Measurements from ENCODE around the gene NOL4L. TPM values are rescaled to one million over a fixed set of nuclear protein-coding genes. Genes with fewer than 3 reads are reported as not detected.

Gene NOL4L
- total and polyA plus RNA-seq, 2 donors (not counting 3 experiments of a cell fraction or from before 2014, with no cell fraction given) = 55.2 to 79.6 TPM

- TF ChIP-seq CTCF (IDR thresholded peaks at IDR 0.05; ENCODE audit: extremely low read depth in 1 of 2, insufficient read depth in 1 of 2, low read depth in 1 of 2, low read length in 2 of 2) = no peak
- no peak for TF ChIP-seq FOS (IDR thresholded peaks at IDR 0.05; ENCODE audit: borderline replicate concordance, insufficient read depth, low read length)
- TF ChIP-seq POLR2AphosphoS5 (IDR thresholded peaks at IDR 0.05; ENCODE audit: insufficient read depth, low read depth, low read length) = no peak
- TF ChIP-seq MYC (IDR thresholded peaks at IDR 0.05; ENCODE audit: low read depth, low read length) = no peak
- TF ChIP-seq JUN (IDR thresholded peaks at IDR 0.05; ENCODE audit: borderline replicate concordance, insufficient read depth, insufficient read length, low read depth) = no peak
- TF ChIP-seq MAX (IDR thresholded peaks at IDR 0.05; ENCODE audit: insufficient read depth, insufficient read length) = no peak
- no peak for TF ChIP-seq EZH2 (IDR thresholded peaks at IDR 0.05; ENCODE audit: borderline replicate concordance, low read depth, low read length, severe bottlenecking)
- TF ChIP-seq POLR2A (IDR thresholded peaks at IDR 0.05; ENCODE audit: low read depth, low read length) = no peak
- TF ChIP-seq GATA2 (IDR thresholded peaks at IDR 0.05; ENCODE audit: insufficient read depth, insufficient read length, low read depth, low read length) = no peak
- POLR2A ChIA-PET = no interaction called here
- Histone ChIP-seq H4K20me1 (replicated peaks; ENCODE audit: control insufficient read depth, extremely low read depth, insufficient read depth, low read length) (no peaks in the 10 kb centered on the region), H3K9me3 (replicated peaks; ENCODE audit: control insufficient read depth, insufficient read depth, low read length) (no peaks in the 10 kb centered on the region), H3K4me3 (replicated peaks in 1 of 3; ENCODE audit: insufficient read depth in 1 of 3, low read depth in 1 of 3, low read length in 3 of 3) (no peak overlapping the region), H3K27me3 (ENCODE audit: control insufficient read depth in 2 of 2, insufficient read depth in 2 of 2, low read length in 2 of 2) (no peaks in the 10 kb centered on the region), H3K9me1 (replicated peaks; ENCODE audit: control insufficient read depth, extremely low read depth, insufficient read depth, low read length) (no peaks in the 10 kb centered on the region), H3K36me3 (ENCODE audit: control insufficient read depth in 2 of 2, extremely low read depth in 1 of 2, insufficient read depth in 2 of 2, low read length in 2 of 2) (peaks cover 25 to 29% of the 10 kb centered on the region in 2 experiments), H3K9ac (replicated peaks; ENCODE audit: extremely low read depth, insufficient read depth, low read length) (no peak overlapping the region), H3K4me1 (ENCODE audit: control insufficient read depth, extremely low read depth, insufficient read depth, low read length) (peaks cover 32% of the 10 kb centered on the region), H3K4me2 (ENCODE audit: insufficient read depth, low read length) (no peak overlapping the region), H3K79me2 (ENCODE audit: control insufficient read depth, insufficient read depth, low read length) (peaks cover 26% of the 10 kb centered on the region), H3K27ac (ENCODE audit: insufficient read depth, low read depth, low read length) (no peak overlapping the region), H2AFZ (ENCODE audit: low read depth, low read length) (no peak overlapping the region)
- no peak for DNase-seq (ENCODE audit: low read depth, low spot score)
- BruUV-seq (replicated peaks) = no TSS peak
- CTCF ChIA-PET = no interaction called here
- dilution Hi-C loops (cut with MboI; ENCODE audit: extremely low pct_ligation_motif_present, low sequenced_read_pairs) = no loop called here
- intact Hi-C loops (cut with micrococcal nuclease) = no loop called here
- FAIRE-seq = no peak
Observed at GRCh38 chr20:32429343-32429742, 155.8 kb downstream of the NOL4L start.

All from endothelial cell of umbilical vein (primary cell).